Duodenal mucosa (tissue), 2 donors: ENCODE measurements around the gene SLC48A1.

Source experiments
- H3K27ac ChIP-seq: one replicate; pipeline ENCODE4 v1.7.0; 2013; ENCODE audit warnings: low read depth, low read length
- H3K27me3 ChIP-seq, 2 donors: one replicate each; pipeline ENCODE4 v1.7.0; 2013; ENCODE audit warnings: low read length in 2 of 2, control low read depth in 1 of 2; ENCODE audit not compliant: insufficient read depth in 2 of 2, control insufficient read depth in 1 of 2
- H3K36me3 ChIP-seq, 2 donors: one replicate each; pipeline ENCODE4 v1.7.0; 2013; ENCODE audit warnings: low read length in 2 of 2, control low read depth in 1 of 2; ENCODE audit not compliant: insufficient read depth in 2 of 2, control insufficient read depth in 1 of 2
- H3K4me1 ChIP-seq, 2 donors: one replicate each; pipeline ENCODE4 v1.7.0; 2013; ENCODE audit warnings: low read length in 2 of 2, control low read depth in 1 of 2; ENCODE audit not compliant: insufficient read depth in 2 of 2, control insufficient read depth in 1 of 2
- H3K4me3 ChIP-seq, 2 donors: one replicate each; pipeline ENCODE4 v1.7.0; 2013; ENCODE audit warnings: low read length in 2 of 2, low read depth in 1 of 2
- H3K9ac ChIP-seq, 2 donors: one replicate each; pipeline ENCODE4 v1.7.0; 2013; ENCODE audit warnings: low read length in 2 of 2, low read depth in 1 of 2
- H3K9me3 ChIP-seq, 2 donors: one replicate each; pipeline ENCODE4 v1.7.0; 2013; ENCODE audit warnings: low read length in 2 of 2, control low read depth in 1 of 2; ENCODE audit not compliant: control insufficient read depth in 1 of 2

SLC48A1 gene

DNA sequence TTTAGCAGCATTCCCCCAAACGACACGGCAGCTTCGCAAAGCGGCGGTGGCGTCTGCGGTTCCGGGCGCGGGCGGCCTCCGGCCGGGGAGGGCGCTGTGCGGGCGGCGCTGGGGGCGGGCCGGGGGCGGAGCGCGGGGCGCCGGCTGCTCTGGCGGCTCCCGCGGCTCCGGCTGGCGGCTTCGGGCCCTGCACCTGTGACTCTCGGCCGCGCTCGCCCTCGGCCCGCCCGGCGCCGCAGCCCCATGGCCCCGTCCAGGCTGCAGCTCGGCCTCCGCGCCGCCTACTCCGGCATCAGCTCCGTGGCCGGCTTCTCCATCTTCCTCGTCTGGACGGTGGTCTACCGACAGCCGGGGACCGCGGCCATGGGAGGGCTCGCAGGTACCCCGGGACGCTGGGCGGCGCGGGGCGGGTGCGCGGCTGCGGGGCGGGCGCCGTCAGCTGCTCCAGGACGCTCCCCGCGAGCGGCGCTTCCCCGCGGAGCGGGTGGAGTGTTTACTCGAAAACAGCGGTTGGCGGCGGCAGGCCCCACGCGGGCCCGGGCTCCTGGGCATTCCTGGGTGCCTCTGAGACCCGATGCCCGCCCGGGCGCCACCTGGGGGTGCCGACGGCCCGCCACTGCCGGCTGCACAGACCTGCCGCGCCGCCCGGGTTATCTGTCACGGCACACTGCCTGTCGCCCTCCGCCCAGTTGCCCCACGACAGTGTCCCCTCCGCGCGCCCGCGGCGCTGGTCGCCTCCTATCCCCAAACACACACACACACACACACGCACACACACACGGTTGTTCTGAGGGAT is at the start of gene SLC48A1:
SLC48A1 (plus strand) TSS at position 177 of the 796 bp plus-strand sequence; CDS start at position 244, 67 bp downstream.
- H3K36me3 ChIP-seq, result no peaks in the 10 kb centered on the region
- peaks cover 9 to 42% of the 10 kb centered on the region in 2 donors for H3K4me1 ChIP-seq
- H3K27me3 ChIP-seq, result no peaks in the 10 kb centered on the region
- peak within 1 kb of the TSS; percentile 28 for H3K27ac ChIP-seq
- peak within 1 kb of the TSS; percentile 74 to 75 for H3K4me3 ChIP-seq
- H3K9me3 ChIP-seq, result no peaks in the 10 kb centered on the region
- H3K9ac ChIP-seq, result peak within 1 kb of the TSS; percentile 54 to 85

DNA sequence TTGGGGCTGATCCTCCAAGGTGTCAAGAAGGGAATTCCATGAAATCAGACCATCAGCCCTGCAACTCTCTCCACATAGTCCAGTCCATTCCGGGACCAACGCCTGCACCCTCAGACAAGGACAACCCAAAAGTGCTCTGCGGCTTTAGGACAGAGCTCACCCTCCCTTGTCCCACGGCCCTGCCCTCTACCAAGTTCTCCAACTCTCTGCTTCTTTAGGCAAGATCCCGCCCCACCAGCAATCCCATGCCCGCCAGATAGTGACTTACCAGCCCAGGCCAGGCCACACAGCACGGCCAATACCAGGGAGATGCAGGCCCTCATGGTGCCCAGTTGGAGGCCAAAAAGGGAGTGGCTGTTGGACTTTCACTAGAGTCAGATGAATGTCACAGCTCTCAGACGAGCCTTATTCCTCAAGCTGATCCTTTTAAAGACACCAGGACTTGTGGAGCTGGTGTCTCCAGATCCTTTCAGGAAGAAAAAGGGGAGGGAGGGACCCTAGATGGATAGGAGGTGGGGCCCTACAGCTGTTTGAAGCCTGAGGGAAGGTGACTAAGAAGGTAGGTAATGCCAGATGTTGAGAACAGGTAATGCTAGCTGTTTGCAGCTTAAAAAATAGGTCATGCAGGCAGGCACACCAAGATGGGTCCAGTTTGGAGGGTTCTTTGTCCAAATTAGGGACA is 47.8 kb upstream of the SLC48A1 start, which contains the start of gene ENDOU:
ENDOU (minus strand) TSS at position 400 of the 682 bp plus-strand sequence; CDS start at position 323, 77 bp downstream.
- no peaks in the 10 kb centered on the region for H3K9me3 ChIP-seq
- no peak within 1 kb of the TSS for H3K4me3 ChIP-seq
- peaks cover 3 to 7% of the 10 kb centered on the region in 2 donors for H3K36me3 ChIP-seq
- H3K4me1 ChIP-seq, result no peaks in the 10 kb centered on the region
- no peak within 1 kb of the TSS for H3K27ac ChIP-seq
- no peaks in the 10 kb centered on the region for H3K27me3 ChIP-seq
- no peak within 1 kb of the TSS for H3K9ac ChIP-seq

DNA sequence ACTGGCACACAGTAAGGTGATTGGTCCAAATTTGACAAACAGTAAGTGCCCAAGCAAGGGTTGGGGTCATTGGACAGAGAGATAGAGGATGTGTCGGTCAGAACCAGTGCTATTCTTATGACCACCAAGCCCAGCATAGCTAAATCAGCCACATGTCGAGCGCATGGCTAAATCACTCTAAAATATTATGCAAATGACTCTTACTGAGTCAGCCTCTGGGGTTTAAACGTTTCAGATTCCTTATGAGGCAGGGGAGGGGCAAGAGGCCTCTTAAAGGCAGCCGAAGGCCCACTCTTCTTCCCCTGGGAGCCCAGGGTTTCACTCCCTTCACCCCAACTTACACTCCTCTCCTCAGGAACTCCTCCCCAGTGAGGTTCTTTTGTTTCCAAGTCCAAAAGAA is 47.1 kb upstream of the SLC48A1 start:
- H3K27me3 ChIP-seq, result no peaks in the 10 kb centered on the region
- peaks cover under 1 to 2% of the 10 kb centered on the region in 2 donors for H3K36me3 ChIP-seq
- H3K27ac ChIP-seq, result no peak overlapping the region
- H3K9ac ChIP-seq, result no peak overlapping the region
- H3K4me3 ChIP-seq, result no peak overlapping the region
- no peaks in the 10 kb centered on the region for H3K9me3 ChIP-seq
- H3K4me1 ChIP-seq, result no peaks in the 10 kb centered on the region

DNA sequence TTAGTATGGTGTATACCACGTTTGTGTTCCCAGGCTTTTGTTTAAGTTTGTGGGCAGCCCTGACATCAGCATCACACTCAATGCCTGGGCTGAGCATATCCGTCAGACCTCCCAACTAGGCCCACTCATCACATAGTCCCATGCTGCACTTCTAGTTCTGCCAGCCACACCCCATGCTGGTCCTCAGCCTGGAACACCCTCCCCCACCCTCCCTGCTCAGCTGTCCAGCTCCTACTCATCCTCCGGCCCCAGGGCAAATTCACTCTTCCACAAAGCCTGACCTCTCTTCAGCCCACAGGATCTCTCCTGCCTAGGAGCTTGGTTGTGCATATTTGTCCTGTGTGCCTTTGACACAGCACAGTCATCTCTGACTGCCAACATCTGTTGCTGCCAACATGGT is 43.8 kb upstream of the SLC48A1 start:
- Histone ChIP-seq H3K27me3 (no peaks in the 10 kb centered on the region), H3K9ac (no peak overlapping the region), H3K4me3 (no peak overlapping the region), H3K36me3 (no peaks in the 10 kb centered on the region), H3K27ac (no peak overlapping the region), H3K9me3 (no peaks in the 10 kb centered on the region), H3K4me1 (no peaks in the 10 kb centered on the region)

DNA sequence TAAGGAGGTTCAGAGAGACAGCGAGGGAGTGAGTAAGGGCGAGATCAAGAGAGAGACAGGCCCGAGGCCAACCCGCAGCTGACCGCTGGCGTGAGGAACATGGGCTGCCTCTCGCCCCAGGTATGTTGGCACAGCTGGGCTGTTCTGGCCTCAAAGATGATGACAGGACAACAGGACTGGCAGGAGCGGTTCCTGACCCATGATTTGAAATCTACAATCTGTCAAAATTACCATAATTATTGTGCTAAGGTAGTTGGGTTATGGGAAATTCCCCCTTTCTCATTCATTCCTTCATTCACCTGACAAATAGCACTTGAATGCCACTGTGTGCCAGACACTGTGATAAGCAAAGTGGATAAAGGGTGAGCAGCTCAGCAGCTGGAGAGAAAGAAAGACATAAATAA is 42.7 kb upstream of the SLC48A1 start:
- no peaks in the 10 kb centered on the region for H3K27me3 ChIP-seq
- no peak overlapping the region for H3K4me3 ChIP-seq
- no peak overlapping the region for H3K27ac ChIP-seq
- no peaks in the 10 kb centered on the region for H3K36me3 ChIP-seq
- no peaks in the 10 kb centered on the region for H3K9me3 ChIP-seq
- no peak overlapping the region for H3K9ac ChIP-seq
- peaks cover 0 to 5% of the 10 kb centered on the region in 2 donors for H3K4me1 ChIP-seq

DNA sequence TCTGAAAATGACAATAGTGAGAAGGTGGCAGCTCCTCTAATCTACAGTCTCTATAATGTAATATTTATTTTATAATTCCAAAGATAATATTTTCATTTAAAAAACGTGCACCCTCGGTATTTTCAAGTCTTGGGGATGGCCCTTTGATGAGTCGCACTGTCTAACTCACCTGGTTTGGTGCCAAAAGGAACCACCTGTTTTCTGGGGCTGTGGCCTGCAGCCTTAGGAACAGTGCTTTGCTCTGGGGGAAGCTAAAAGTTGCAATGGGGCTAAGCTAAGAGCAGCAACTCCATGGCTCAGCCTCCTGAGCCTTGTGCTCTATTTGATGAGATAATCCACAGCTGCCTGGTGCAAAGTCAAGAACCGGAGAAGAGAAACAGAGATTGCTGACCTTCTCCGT is 41.3 kb upstream of the SLC48A1 start:
- Histone ChIP-seq H3K9me3 (no peaks in the 10 kb centered on the region), H3K9ac (no peak overlapping the region), H3K36me3 (no peaks in the 10 kb centered on the region), H3K27ac (no peak overlapping the region), H3K4me3 (no peak overlapping the region), H3K4me1 (peaks cover 10 to 19% of the 10 kb centered on the region in 2 donors), H3K27me3 (no peaks in the 10 kb centered on the region)

DNA sequence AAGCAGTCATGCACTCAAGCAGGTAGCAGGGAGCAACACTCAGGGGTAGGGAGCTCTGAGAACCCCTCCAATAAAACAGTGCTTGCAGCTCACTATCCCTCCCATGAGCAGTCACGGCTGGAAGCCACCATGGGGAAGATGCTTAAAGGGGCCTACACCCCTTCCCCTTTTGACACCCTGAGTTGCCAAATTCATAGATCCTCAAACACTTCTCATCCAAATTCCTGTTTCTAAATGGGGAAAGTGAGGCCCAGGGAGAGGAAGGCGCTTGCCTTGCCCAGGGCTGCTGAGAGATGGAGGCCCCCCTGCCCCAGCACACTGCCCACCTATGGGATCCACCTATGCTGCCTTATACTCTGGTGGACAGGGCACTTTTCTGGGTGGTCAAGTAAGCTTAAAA is 40.5 kb upstream of the SLC48A1 start:
- no peak overlapping the region for H3K4me3 ChIP-seq
- H3K4me1 ChIP-seq, result peaks cover 14 to 27% of the 10 kb centered on the region in 2 donors
- H3K27ac ChIP-seq, result no peak overlapping the region
- no peaks in the 10 kb centered on the region for H3K9me3 ChIP-seq
- no peaks in the 10 kb centered on the region for H3K36me3 ChIP-seq
- no peak overlapping the region for H3K9ac ChIP-seq
- no peaks in the 10 kb centered on the region for H3K27me3 ChIP-seq

DNA sequence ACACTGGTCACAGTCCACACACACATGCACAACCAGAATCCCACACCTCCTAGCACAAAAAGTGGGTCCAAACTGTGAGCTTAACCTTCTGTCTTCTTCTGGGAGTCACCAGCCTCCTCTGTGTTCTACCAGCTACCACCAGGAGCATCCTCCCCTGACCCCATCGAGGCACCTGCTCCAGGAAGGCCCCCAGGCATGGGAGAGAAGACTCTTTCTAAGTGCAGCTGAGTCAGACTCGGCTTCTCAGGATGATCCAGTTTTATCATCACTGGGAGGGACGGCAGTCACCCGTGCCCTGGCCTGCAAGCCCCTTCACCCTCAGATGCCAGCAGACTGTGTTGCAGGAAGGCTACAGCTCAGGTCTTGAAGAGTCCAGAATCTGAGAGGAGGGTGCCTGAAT is 39.9 kb upstream of the SLC48A1 start:
- Histone ChIP-seq H3K9me3 (no peaks in the 10 kb centered on the region), H3K4me3 (no peak overlapping the region), H3K9ac (no peak overlapping the region), H3K27ac (no peak overlapping the region), H3K27me3 (no peaks in the 10 kb centered on the region), H3K36me3 (no peaks in the 10 kb centered on the region), H3K4me1 (peaks cover 15 to 33% of the 10 kb centered on the region in 2 donors)

DNA sequence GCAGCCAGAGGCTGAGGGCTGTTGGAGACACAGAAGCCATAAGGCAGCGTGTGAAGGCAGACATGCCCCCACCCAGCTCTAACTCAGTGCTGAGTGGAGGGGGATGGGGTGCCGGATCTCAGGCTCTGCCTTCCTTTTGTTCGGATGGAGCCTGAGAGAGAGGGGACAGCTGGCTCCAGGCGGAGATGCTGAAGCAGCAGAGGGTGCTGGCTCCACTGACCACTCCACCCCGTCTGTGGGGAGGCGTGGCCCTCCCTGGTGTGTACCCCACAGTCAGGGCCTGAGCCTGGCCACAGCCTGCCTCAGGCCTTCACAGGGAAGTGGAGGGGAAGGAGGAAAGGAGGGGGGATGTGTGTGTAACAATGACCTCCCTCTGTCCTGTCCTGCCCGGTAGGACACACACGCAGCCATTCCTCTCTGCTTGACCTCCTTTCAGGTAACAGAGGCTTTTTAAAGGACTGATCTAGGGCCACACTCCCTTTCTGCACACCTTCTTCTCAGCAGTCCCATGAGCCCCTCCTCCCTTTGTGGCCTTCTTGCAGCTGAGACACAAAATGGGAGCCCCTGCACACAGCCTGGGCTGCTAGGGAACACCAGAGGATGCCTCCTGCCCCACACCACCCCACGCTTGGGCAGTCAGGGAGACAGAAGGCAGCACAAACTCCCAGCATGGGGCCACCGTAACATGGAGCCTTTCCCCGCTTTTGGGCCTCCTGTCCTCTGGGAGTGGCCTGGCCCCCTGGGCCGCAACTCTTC is 38.1 kb upstream of the SLC48A1 start:
- no peaks in the 10 kb centered on the region for H3K36me3 ChIP-seq
- no peak overlapping the region for H3K27ac ChIP-seq
- no peaks in the 10 kb centered on the region for H3K27me3 ChIP-seq
- H3K4me1 ChIP-seq, result peaks cover 20 to 40% of the 10 kb centered on the region in 2 donors
- H3K9me3 ChIP-seq, result no peaks in the 10 kb centered on the region
- no peak overlapping the region for H3K9ac ChIP-seq
- H3K4me3 ChIP-seq, result no peak overlapping the region

DNA sequence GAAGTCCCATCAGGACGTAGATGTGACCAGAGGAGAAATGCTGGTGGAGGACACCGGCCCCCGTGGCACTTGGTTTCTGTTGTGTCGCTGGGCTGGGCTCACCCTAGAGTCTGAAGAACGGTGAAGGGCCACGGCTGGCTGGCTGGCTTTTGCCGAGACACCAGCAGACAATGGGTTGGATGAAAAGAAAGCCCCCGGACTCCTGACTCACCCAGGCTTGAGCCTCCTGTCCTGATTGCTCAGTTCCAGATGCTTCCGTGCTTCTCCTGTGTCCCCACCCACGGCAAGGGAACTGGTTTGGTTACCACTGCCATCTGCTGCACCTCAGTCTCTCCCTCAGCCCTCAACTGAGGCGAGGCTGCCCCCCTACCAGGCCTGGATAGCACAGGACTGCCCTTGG is 37.4 kb upstream of the SLC48A1 start:
- Histone ChIP-seq H3K9me3 (no peaks in the 10 kb centered on the region), H3K9ac (no peak overlapping the region), H3K27me3 (no peaks in the 10 kb centered on the region), H3K27ac (no peak overlapping the region), H3K4me1 (peaks cover 20 to 45% of the 10 kb centered on the region in 2 donors), H3K4me3 (no peak overlapping the region), H3K36me3 (no peaks in the 10 kb centered on the region)
